ENCODE measurements around the gene TM4SF18.

TM4SF18 gene

GRCh38 chr3:149319750-149320149 lies 13.7 kb downstream of the TM4SF18 start:
- TF ChIP-seq RARB (CRISPR knock-in tag; IDR thresholded peaks at IDR 0.05) (no peak), POU6F1 (CRISPR knock-in tag; IDR thresholded peaks at IDR 0.05; ENCODE audit: borderline replicate concordance, low read depth) (no peak), ZFP3 (CRISPR knock-in tag; IDR thresholded peaks at IDR 0.05) (no peak), ZNF565 (CRISPR knock-in tag; conservative IDR thresholded peaks at IDR 0.05; ENCODE audit: low read depth) (no peak), GLIS3 (CRISPR knock-in tag; IDR thresholded peaks at IDR 0.05) (no peak), CSDC2 (CRISPR knock-in tag; IDR thresholded peaks at IDR 0.05) (no peak), ZFP30 (CRISPR knock-in tag; IDR thresholded peaks at IDR 0.05) (no peak), TOX (CRISPR knock-in tag; IDR thresholded peaks at IDR 0.05; ENCODE audit: borderline replicate concordance) (no peak), ARNTL (CRISPR knock-in tag; IDR thresholded peaks at IDR 0.05; ENCODE audit: borderline replicate concordance, low read depth) (no peak), CSRNP3 (CRISPR knock-in tag; IDR thresholded peaks at IDR 0.05) (no peak), PPARA (CRISPR knock-in tag; IDR thresholded peaks at IDR 0.05; ENCODE audit: borderline replicate concordance) (no peak), PATZ1 (CRISPR knock-in tag; IDR thresholded peaks at IDR 0.05; ENCODE audit: borderline replicate concordance) (no peak)
- no peak for ATAC-seq

- no peak for ATAC-seq
- no peak for TF ChIP-seq ZNF70 (CRISPR knock-in tag; IDR thresholded peaks at IDR 0.05)
- TF ChIP-seq PPARA (CRISPR knock-in tag; IDR thresholded peaks at IDR 0.05; ENCODE audit: borderline replicate concordance): no peak
- no peak for TF ChIP-seq ESRRG (CRISPR knock-in tag; IDR thresholded peaks at IDR 0.05)
- no peak for TF ChIP-seq CREB5 (CRISPR knock-in tag; IDR thresholded peaks at IDR 0.05; ENCODE audit: low read depth)
- TF ChIP-seq GLIS3 (CRISPR knock-in tag; IDR thresholded peaks at IDR 0.05): no peak
- no peak for TF ChIP-seq POU6F1 (CRISPR knock-in tag; IDR thresholded peaks at IDR 0.05; ENCODE audit: borderline replicate concordance, low read depth)
- TF ChIP-seq BACH2 (CRISPR knock-in tag; IDR thresholded peaks at IDR 0.05; ENCODE audit: borderline replicate concordance): no peak
- no peak for TF ChIP-seq ZNF8 (CRISPR knock-in tag; IDR thresholded peaks at IDR 0.05)
- no peak for TF ChIP-seq ARNTL (CRISPR knock-in tag; IDR thresholded peaks at IDR 0.05; ENCODE audit: borderline replicate concordance, low read depth)
- TF ChIP-seq PATZ1 (CRISPR knock-in tag; IDR thresholded peaks at IDR 0.05; ENCODE audit: borderline replicate concordance): no peak
- TF ChIP-seq CSRNP3 (CRISPR knock-in tag; IDR thresholded peaks at IDR 0.05): no peak
- TF ChIP-seq TCF4 (CRISPR knock-in tag; IDR thresholded peaks at IDR 0.05; ENCODE audit: borderline replicate concordance): no peak
- no peak for TF ChIP-seq RARB (CRISPR knock-in tag; IDR thresholded peaks at IDR 0.05)
- TF ChIP-seq ZFP3 (CRISPR knock-in tag; IDR thresholded peaks at IDR 0.05): no peak
- TF ChIP-seq SNAI2 (CRISPR knock-in tag; IDR thresholded peaks at IDR 0.05): no peak
- no peak for TF ChIP-seq OSR1 (CRISPR knock-in tag; IDR thresholded peaks at IDR 0.05)
- TF ChIP-seq ZNF565 (CRISPR knock-in tag; conservative IDR thresholded peaks at IDR 0.05; ENCODE audit: low read depth): no peak
- no peak for TF ChIP-seq ZFP30 (CRISPR knock-in tag; IDR thresholded peaks at IDR 0.05)
- no peak for TF ChIP-seq ZC3H10 (CRISPR knock-in tag; IDR thresholded peaks at IDR 0.05)
- no peak for TF ChIP-seq CSDC2 (CRISPR knock-in tag; IDR thresholded peaks at IDR 0.05)
These were observed 16.4 kb downstream of the TM4SF18 start for GRCh38 chr3:149317072-149317471.
